HEK293 (cell line): ENCODE measurements around the gene ANAPC16.
A peak's percentile ranks its signal among the peaks of the same experiment; 100 is the strongest.

Experiments
- BCL11B ChIP-seq: fragments of 450-650 bp; formaldehyde crosslinking; IDR thresholded peaks from 2 replicates; pipeline ENCODE4 v1.5.1; 2016; ENCODE audit warnings: low read depth, missing biosample characterization, missing genetic modification characterization
- MEIS1 ChIP-seq: sonication (generic); formaldehyde crosslinking; IDR thresholded peaks from 2 replicates; pipeline ENCODE4 v1.8.1; 2022; ENCODE audit warnings: missing genetic modification reagents, mild to moderate bottlenecking, borderline replicate concordance
- PRDM1 ChIP-seq: fragments of 450-650 bp; formaldehyde crosslinking; IDR thresholded peaks from 2 replicates; pipeline ENCODE4; 2016; ENCODE audit warnings: missing biosample characterization, missing genetic modification characterization
- ZBTB7A ChIP-seq: fragments of 450-650 bp; formaldehyde crosslinking; IDR thresholded peaks from 2 replicates; pipeline ENCODE4 v1.5.1; 2016; ENCODE audit warnings: low read depth, missing biosample characterization, missing genetic modification characterization
- ZNF10 ChIP-seq: fragments of 450-650 bp; formaldehyde crosslinking; IDR thresholded peaks from 2 replicates; pipeline ENCODE4 v1.5.1; 2017; ENCODE audit warnings: missing biosample characterization, missing genetic modification characterization
- ZNF174 ChIP-seq: fragments of 450-650 bp; formaldehyde crosslinking; IDR thresholded peaks from 2 replicates; pipeline ENCODE4 v1.5.0; 2017; ENCODE audit warnings: missing biosample characterization, mild to moderate bottlenecking, missing genetic modification characterization
- ZNF175 ChIP-seq: fragments of 450-650 bp; formaldehyde crosslinking; IDR thresholded peaks from 2 replicates; pipeline ENCODE4 v1.5.1; 2016; ENCODE audit warnings: missing biosample characterization, missing genetic modification characterization
- ZNF184 ChIP-seq: fragments of 450-650 bp; IDR thresholded peaks from 2 replicates; pipeline ENCODE4 v1.5.1; 2018; ENCODE audit warnings: missing biosample characterization, mild to moderate bottlenecking, missing genetic modification characterization
- ZNF214 ChIP-seq: fragments of 450-650 bp; formaldehyde crosslinking; IDR thresholded peaks from 2 replicates; pipeline ENCODE4 v1.5.1; 2017; ENCODE audit warnings: missing biosample characterization, mild to moderate bottlenecking, missing genetic modification characterization, borderline replicate concordance
- ZNF221 ChIP-seq: fragments of 450-650 bp; formaldehyde crosslinking; IDR thresholded peaks from 2 replicates; pipeline ENCODE4 v1.5.1; 2017; ENCODE audit warnings: missing biosample characterization, missing genetic modification characterization, borderline replicate concordance
- ZNF350 ChIP-seq: fragments of 450-650 bp; formaldehyde crosslinking; IDR thresholded peaks from 2 replicates; pipeline ENCODE4 v1.5.0; 2017; ENCODE audit warnings: missing biosample characterization, mild to moderate bottlenecking, missing genetic modification characterization
- ZNF394 ChIP-seq: fragments of 450-650 bp; formaldehyde crosslinking; IDR thresholded peaks from 2 replicates; pipeline ENCODE4 v1.5.1; 2016; ENCODE audit warnings: missing biosample characterization, missing genetic modification characterization, mild to moderate bottlenecking, moderate library complexity, borderline replicate concordance
- ZNF473 ChIP-seq: fragments of 450-650 bp; formaldehyde crosslinking; IDR thresholded peaks from 2 replicates; pipeline ENCODE4 v1.5.1; 2017; ENCODE audit warnings: missing biosample characterization, missing genetic modification characterization
- ZNF544 ChIP-seq: fragments of 450-650 bp; formaldehyde crosslinking; IDR thresholded peaks from 2 replicates; pipeline ENCODE4 v1.5.0; 2017; ENCODE audit warnings: missing biosample characterization, missing genetic modification characterization
- ZNF585B ChIP-seq: fragments of 450-650 bp; formaldehyde crosslinking; IDR thresholded peaks from 2 replicates; pipeline ENCODE4 v1.5.1; 2016; ENCODE audit warnings: missing biosample characterization, missing genetic modification characterization
- ZNF664 ChIP-seq: fragments of 450-650 bp; formaldehyde crosslinking; IDR thresholded peaks from 2 replicates; pipeline ENCODE4 v1.5.1; 2016; ENCODE audit warnings: missing biosample characterization, missing genetic modification characterization
- ZNF677 ChIP-seq: fragments of 450-650 bp; IDR thresholded peaks from 2 replicates; pipeline ENCODE4 v1.5.0; 2018; ENCODE audit warnings: missing biosample characterization, mild to moderate bottlenecking, missing genetic modification characterization, moderate library complexity
- ZNF707 ChIP-seq: fragments of 450-650 bp; formaldehyde crosslinking; IDR thresholded peaks from 2 replicates; pipeline ENCODE4 v1.5.1; 2016; ENCODE audit warnings: missing biosample characterization, missing genetic modification characterization
- ZNF768 ChIP-seq: fragments of 450-650 bp; formaldehyde crosslinking; IDR thresholded peaks from 2 replicates; pipeline ENCODE4 v1.5.1; 2018; ENCODE audit warnings: missing biosample characterization, mild to moderate bottlenecking, missing genetic modification characterization
- TF ChIP-seq, protein P1 (sequence below): fragments of 450-650 bp; formaldehyde crosslinking; IDR thresholded peaks from 2 replicates; pipeline ENCODE4 v1.5.1; 2016; ENCODE audit warnings: missing biosample characterization, missing genetic modification characterization
- TF ChIP-seq, protein P2 (sequence below): fragments of 450-650 bp; formaldehyde crosslinking; IDR thresholded peaks from 2 replicates; pipeline ENCODE4 v1.5.1; 2016; ENCODE audit warnings: missing biosample characterization, missing genetic modification characterization
- TF ChIP-seq, protein P3 (sequence below): sonication (generic); formaldehyde crosslinking; IDR thresholded peaks from 2 replicates; pipeline ENCODE4 v1.8.1; 2022; ENCODE audit warnings: mild to moderate bottlenecking, moderate library complexity, missing genetic modification reagents
- TF ChIP-seq, protein P4 (sequence below): fragments of 450-650 bp; formaldehyde crosslinking; conservative IDR thresholded peaks from 2 replicates; pipeline ENCODE4 v1.5.1; 2016; ENCODE audit warnings: low read depth, missing biosample characterization, missing genetic modification characterization
- TF ChIP-seq, protein P5 (sequence below): fragments of 450-650 bp; IDR thresholded peaks from 2 replicates; pipeline ENCODE4 v1.5.1; 2018; ENCODE audit warnings: missing biosample characterization, mild to moderate bottlenecking, missing genetic modification characterization
- TF ChIP-seq, protein P6 (sequence below): fragments of 450-650 bp; formaldehyde crosslinking; optimal IDR thresholded peaks from 2 replicates; pipeline ENCODE3; 2016; ENCODE audit warnings: missing biosample characterization, mild to moderate bottlenecking, missing genetic modification characterization
- TF ChIP-seq, protein P7 (sequence below): fragments of 450-650 bp; formaldehyde crosslinking; IDR thresholded peaks from 2 replicates; pipeline ENCODE4 v1.5.0; 2017; ENCODE audit warnings: missing biosample characterization, missing genetic modification characterization, borderline replicate concordance

The ANAPC16 gene

DNA sequence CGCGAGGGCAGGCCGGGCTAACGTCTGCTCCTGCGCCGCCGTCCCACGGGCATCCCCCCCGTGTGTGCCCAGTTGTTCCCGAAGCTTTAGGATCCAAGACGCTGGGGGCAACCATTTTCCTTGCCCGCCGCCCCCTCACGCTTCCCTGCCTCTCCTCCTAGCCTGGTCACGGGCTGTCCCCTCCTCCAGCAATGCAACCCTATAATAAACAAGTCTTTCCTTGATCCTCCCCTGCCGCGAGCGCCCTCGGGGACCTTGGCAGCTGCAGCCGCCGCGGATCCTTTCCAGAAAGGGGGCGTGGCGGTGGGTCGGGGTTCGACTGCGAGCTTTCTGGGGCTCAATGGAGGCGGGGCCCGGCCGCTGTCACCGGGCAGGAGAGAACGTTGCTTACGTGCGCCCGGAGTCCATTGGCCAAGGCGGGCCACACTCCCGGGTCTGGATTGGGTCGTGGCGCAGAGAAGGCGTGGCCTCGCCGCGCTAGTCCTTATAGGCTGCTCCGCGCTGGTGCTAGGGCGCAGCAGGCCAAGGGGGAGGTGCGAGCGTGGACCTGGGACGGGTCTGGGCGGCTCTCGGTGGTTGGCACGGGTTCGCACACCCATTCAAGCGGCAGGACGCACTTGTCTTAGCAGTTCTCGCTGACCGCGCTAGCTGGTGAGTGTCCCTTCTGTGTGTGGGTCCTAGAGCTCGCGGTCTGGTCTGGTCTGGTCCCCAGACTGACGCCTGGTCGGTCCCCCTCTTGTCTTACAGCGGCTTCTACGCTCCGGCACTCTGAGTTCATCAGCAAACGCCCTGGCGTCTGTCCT is 57.8 kb downstream of the ANAPC16 start, which contains the start of gene DDIT4 (continued):
- TF ChIP-seq, protein P1, sequence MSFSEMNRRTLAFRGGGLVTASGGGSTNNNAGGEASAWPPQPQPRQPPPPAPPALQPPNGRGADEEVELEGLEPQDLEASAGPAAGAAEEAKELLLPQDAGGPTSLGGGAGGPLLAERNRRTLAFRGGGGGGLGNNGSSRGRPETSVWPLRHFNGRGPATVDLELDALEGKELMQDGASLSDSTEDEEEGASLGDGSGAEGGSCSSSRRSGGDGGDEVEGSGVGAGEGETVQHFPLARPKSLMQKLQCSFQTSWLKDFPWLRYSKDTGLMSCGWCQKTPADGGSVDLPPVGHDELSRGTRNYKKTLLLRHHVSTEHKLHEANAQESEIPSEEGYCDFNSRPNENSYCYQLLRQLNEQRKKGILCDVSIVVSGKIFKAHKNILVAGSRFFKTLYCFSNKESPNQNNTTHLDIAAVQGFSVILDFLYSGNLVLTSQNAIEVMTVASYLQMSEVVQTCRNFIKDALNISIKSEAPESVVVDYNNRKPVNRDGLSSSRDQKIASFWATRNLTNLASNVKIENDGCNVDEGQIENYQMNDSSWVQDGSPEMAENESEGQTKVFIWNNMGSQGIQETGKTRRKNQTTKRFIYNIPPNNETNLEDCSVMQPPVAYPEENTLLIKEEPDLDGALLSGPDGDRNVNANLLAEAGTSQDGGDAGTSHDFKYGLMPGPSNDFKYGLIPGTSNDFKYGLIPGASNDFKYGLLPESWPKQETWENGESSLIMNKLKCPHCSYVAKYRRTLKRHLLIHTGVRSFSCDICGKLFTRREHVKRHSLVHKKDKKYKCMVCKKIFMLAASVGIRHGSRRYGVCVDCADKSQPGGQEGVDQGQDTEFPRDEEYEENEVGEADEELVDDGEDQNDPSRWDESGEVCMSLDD = peak; percentile 96
- TF ChIP-seq ZNF184 = no peak
- TF ChIP-seq ZNF394 = peak; percentile 71; the same call in 1 of the 2 replicates
- TF ChIP-seq ZNF544 = no peak
- TF ChIP-seq MEIS1 = no peak
- 0 out of 2 replicates have a peak, but pooled peaks have one; percentile 53 for TF ChIP-seq ZBTB7A (tag by site-specific recombination)
- TF ChIP-seq BCL11B (tag by site-specific recombination) = peak; percentile 73
- TF ChIP-seq ZNF221 (tag by site-specific recombination) = no peak; the same call in 1 of the 2 replicates
- TF ChIP-seq, protein P2, sequence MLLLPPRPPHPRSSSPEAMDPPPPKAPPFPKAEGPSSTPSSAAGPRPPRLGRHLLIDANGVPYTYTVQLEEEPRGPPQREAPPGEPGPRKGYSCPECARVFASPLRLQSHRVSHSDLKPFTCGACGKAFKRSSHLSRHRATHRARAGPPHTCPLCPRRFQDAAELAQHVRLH (tag by site-specific recombination) = no peak; the same call in none of the 2 replicates
- TF ChIP-seq, protein P3, sequence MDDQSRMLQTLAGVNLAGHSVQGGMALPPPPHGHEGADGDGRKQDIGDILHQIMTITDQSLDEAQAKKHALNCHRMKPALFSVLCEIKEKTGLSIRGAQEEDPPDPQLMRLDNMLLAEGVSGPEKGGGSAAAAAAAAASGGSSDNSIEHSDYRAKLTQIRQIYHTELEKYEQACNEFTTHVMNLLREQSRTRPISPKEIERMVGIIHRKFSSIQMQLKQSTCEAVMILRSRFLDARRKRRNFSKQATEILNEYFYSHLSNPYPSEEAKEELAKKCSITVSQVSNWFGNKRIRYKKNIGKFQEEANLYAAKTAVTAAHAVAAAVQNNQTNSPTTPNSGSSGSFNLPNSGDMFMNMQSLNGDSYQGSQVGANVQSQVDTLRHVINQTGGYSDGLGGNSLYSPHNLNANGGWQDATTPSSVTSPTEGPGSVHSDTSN (CRISPR knock-in tag) = no peak; the same call in 1 of the 2 replicates
- TF ChIP-seq ZNF664 = no peak
- TF ChIP-seq ZNF768 = peak; percentile 56; the same call in 1 of the 2 replicates
- TF ChIP-seq ZNF350 (tag by site-specific recombination) = no peak
- TF ChIP-seq PRDM1 (tag by site-specific recombination) = no peak
- 0 out of 2 replicates have a peak, but pooled peaks have one; percentile 43 for TF ChIP-seq ZNF10 (tag by site-specific recombination)
- TF ChIP-seq, protein P4, sequence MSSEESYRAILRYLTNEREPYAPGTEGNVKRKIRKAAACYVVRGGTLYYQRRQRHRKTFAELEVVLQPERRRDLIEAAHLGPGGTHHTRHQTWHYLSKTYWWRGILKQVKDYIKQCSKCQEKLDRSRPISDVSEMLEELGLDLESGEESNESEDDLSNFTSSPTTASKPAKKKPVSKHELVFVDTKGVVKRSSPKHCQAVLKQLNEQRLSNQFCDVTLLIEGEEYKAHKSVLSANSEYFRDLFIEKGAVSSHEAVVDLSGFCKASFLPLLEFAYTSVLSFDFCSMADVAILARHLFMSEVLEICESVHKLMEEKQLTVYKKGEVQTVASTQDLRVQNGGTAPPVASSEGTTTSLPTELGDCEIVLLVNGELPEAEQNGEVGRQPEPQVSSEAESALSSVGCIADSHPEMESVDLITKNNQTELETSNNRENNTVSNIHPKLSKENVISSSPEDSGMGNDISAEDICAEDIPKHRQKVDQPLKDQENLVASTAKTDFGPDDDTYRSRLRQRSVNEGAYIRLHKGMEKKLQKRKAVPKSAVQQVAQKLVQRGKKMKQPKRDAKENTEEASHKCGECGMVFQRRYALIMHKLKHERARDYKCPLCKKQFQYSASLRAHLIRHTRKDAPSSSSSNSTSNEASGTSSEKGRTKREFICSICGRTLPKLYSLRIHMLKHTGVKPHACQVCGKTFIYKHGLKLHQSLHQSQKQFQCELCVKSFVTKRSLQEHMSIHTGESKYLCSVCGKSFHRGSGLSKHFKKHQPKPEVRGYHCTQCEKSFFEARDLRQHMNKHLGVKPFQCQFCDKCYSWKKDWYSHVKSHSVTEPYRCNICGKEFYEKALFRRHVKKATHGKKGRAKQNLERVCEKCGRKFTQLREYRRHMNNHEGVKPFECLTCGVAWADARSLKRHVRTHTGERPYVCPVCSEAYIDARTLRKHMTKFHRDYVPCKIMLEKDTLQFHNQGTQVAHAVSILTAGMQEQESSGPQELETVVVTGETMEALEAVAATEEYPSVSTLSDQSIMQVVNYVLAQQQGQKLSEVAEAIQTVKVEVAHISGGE = no peak
- TF ChIP-seq ZNF174 (tag by site-specific recombination) = no peak
- no peak for TF ChIP-seq ZNF707 (tag by site-specific recombination)
- TF ChIP-seq, protein P5, sequence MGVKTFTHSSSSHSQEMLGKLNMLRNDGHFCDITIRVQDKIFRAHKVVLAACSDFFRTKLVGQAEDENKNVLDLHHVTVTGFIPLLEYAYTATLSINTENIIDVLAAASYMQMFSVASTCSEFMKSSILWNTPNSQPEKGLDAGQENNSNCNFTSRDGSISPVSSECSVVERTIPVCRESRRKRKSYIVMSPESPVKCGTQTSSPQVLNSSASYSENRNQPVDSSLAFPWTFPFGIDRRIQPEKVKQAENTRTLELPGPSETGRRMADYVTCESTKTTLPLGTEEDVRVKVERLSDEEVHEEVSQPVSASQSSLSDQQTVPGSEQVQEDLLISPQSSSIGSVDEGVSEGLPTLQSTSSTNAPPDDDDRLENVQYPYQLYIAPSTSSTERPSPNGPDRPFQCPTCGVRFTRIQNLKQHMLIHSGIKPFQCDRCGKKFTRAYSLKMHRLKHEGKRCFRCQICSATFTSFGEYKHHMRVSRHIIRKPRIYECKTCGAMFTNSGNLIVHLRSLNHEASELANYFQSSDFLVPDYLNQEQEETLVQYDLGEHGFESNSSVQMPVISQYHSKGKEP (tag by site-specific recombination) = peak; percentile 91
- TF ChIP-seq, protein P6, sequence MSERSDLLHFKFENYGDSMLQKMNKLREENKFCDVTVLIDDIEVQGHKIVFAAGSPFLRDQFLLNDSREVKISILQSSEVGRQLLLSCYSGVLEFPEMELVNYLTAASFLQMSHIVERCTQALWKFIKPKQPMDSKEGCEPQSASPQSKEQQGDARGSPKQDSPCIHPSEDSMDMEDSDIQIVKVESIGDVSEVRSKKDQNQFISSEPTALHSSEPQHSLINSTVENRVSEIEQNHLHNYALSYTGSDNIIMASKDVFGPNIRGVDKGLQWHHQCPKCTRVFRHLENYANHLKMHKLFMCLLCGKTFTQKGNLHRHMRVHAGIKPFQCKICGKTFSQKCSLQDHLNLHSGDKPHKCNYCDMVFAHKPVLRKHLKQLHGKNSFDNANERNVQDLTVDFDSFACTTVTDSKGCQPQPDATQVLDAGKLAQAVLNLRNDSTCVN (tag by site-specific recombination) = peak; percentile 63
- TF ChIP-seq ZNF677 (tag by site-specific recombination) = no peak
- TF ChIP-seq ZNF585B (tag by site-specific recombination) = no peak
- TF ChIP-seq ZNF175 (tag by site-specific recombination) = no peak
- TF ChIP-seq, protein P7, sequence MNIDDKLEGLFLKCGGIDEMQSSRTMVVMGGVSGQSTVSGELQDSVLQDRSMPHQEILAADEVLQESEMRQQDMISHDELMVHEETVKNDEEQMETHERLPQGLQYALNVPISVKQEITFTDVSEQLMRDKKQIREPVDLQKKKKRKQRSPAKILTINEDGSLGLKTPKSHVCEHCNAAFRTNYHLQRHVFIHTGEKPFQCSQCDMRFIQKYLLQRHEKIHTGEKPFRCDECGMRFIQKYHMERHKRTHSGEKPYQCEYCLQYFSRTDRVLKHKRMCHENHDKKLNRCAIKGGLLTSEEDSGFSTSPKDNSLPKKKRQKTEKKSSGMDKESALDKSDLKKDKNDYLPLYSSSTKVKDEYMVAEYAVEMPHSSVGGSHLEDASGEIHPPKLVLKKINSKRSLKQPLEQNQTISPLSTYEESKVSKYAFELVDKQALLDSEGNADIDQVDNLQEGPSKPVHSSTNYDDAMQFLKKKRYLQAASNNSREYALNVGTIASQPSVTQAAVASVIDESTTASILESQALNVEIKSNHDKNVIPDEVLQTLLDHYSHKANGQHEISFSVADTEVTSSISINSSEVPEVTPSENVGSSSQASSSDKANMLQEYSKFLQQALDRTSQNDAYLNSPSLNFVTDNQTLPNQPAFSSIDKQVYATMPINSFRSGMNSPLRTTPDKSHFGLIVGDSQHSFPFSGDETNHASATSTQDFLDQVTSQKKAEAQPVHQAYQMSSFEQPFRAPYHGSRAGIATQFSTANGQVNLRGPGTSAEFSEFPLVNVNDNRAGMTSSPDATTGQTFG (tag by site-specific recombination) = no peak
- no peak for TF ChIP-seq ZNF473 (tag by site-specific recombination)
- no peak for TF ChIP-seq ZNF214
